GM23338 (cell line): ENCODE data around the gene KRTDAP. TPM values are rescaled to one million over a fixed set of nuclear protein-coding genes. Genes with fewer than 3 reads are reported as not detected.

Experiments used
- ATAC-seq: fragments of 200-7000 bp; cut with Tn5 transposase; 3 replicates; pipeline ENCODE4 v1.9.1; 2020
- DNase-seq: peaks from one replicate; pipeline ENCODE4 v3.0.0-alpha.2; 2015; ENCODE audit warnings: low spot score
- H2AFZ ChIP-seq: fragments of 200-600 bp; sonication (generic); 2 replicates; pipeline ENCODE4 v1.8.0; 2016; ENCODE audit warnings: antibody characterized with exemption, mild to moderate bottlenecking, moderate library complexity
- H3F3A ChIP-seq: fragments of 200-600 bp; sonication (generic); replicated peaks from 2 replicates; pipeline ENCODE4 v1.8.0; 2017; ENCODE audit warnings: antibody characterized with exemption, mixed run types, low read depth
- H3K27ac ChIP-seq: fragments of 200-600 bp; sonication (generic); 2 replicates; pipeline ENCODE4 v1.6.1; 2016; ENCODE audit warnings: low read depth
- H3K27me3 ChIP-seq: fragments of 200-600 bp; sonication (generic); 2 replicates; pipeline ENCODE4 v1.8.0; 2016; ENCODE audit warnings: mild to moderate bottlenecking, mixed run types, moderate library complexity; ENCODE audit not compliant: insufficient read depth
- H3K36me3 ChIP-seq: fragments of 200-600 bp; sonication (generic); 2 replicates; pipeline ENCODE4 v1.8.0; 2016; ENCODE audit warnings: mild to moderate bottlenecking; ENCODE audit not compliant: insufficient read depth
- H3K4me1 ChIP-seq: fragments of 200-600 bp; sonication (generic); 2 replicates; pipeline ENCODE4 v1.8.0; 2016; ENCODE audit warnings: mild to moderate bottlenecking, moderate library complexity; ENCODE audit not compliant: insufficient read depth
- H3K4me2 ChIP-seq: fragments of 200-600 bp; sonication (generic); 2 replicates; pipeline ENCODE4 v1.7.1; 2017; ENCODE audit warnings: mixed run types
- H3K4me3 ChIP-seq: fragments of 200-600 bp; sonication (generic); 2 replicates; pipeline ENCODE4 v1.6.1; 2016; ENCODE audit warnings: mixed run types
- H3K79me2 ChIP-seq: fragments of 200-600 bp; sonication (generic); replicated peaks from 2 replicates; pipeline ENCODE4 v1.8.0; 2017; ENCODE audit warnings: mild to moderate bottlenecking; ENCODE audit not compliant: insufficient read depth
- H3K9me2 ChIP-seq: fragments of 200-600 bp; sonication (generic); 2 replicates; pipeline ENCODE4 v1.8.0; 2017; ENCODE audit not compliant: insufficient read depth
- H4K20me1 ChIP-seq: fragments of 200-600 bp; sonication (generic); replicated peaks from 2 replicates; pipeline ENCODE4 v1.8.0; 2017; ENCODE audit warnings: mild to moderate bottlenecking; ENCODE audit not compliant: insufficient read depth
- H3K27ac Mint-ChIP-seq: 2 replicates; pipeline ENCODE4 v1.8.0; 2020; ENCODE audit warnings: inconsistent platforms, mild to moderate bottlenecking, moderate library complexity, mixed read lengths
- H3K27me3 Mint-ChIP-seq: 3 replicates; pipeline ENCODE4 v1.8.0; 2022; ENCODE audit warnings: low read depth, mild to moderate bottlenecking, moderate library complexity, mixed read lengths, inconsistent platforms; ENCODE audit not compliant: insufficient read depth, poor library complexity
- H3K36me3 Mint-ChIP-seq: 3 replicates; pipeline ENCODE4 v1.8.0; 2021; ENCODE audit warnings: low read depth, mild to moderate bottlenecking, inconsistent platforms, moderate library complexity, mixed read lengths
- H3K4me1 Mint-ChIP-seq: 3 replicates; pipeline ENCODE4 v1.8.0; 2020; ENCODE audit warnings: mild to moderate bottlenecking, inconsistent platforms, mixed read lengths
- H3K4me3 Mint-ChIP-seq: 3 replicates; pipeline ENCODE4 v1.8.0; 2021; ENCODE audit warnings: moderate library complexity, mild to moderate bottlenecking, inconsistent platforms, mixed read lengths
- H3K9me3 Mint-ChIP-seq: 3 replicates; pipeline ENCODE4 v1.8.0; 2020; ENCODE audit warnings: moderate library complexity, mild to moderate bottlenecking, inconsistent platforms, mixed read lengths
- CREB1 ChIP-seq: fragments of 250-450 bp; sonication (Bioruptor Pico); IDR thresholded peaks from 2 replicates; pipeline ENCODE4 v1.5.0; 2020; ENCODE audit warnings: low read depth, mild to moderate bottlenecking, moderate library complexity
- EZH2 ChIP-seq: fragments of 200-600 bp; sonication (generic); IDR thresholded peaks from one replicate; pipeline ENCODE4 v1.8.0; 2017; ENCODE audit warnings: antibody characterized with exemption, mild to moderate bottlenecking, low read depth; ENCODE audit not compliant: unreplicated experiment
- EZH2phosphoT487 ChIP-seq: fragments of 200-600 bp; sonication (generic); IDR thresholded peaks from one replicate; pipeline ENCODE4 v1.8.1; 2018; ENCODE audit warnings: antibody characterized with exemption; ENCODE audit not compliant: unreplicated experiment
- JUNB ChIP-seq: IDR thresholded peaks from one replicate; pipeline ENCODE4 v1.6.1; 2016; ENCODE audit warnings: antibody characterized with exemption; ENCODE audit not compliant: unreplicated experiment
- NANOG ChIP-seq: IDR thresholded peaks from 2 replicates; pipeline ENCODE4 v1.6.1; 2016; ENCODE audit warnings: antibody characterized with exemption, borderline replicate concordance
- ZNF114 ChIP-seq: fragments of 250-450 bp; sonication (Bioruptor Pico); IDR thresholded peaks from 2 replicates; pipeline ENCODE4 v1.5.0; 2020; ENCODE audit warnings: mild to moderate bottlenecking, moderate library complexity
- ZNF331 ChIP-seq: fragments of 250-450 bp; sonication (Bioruptor Pico); IDR thresholded peaks from 2 replicates; pipeline ENCODE4 v1.5.0; 2020; ENCODE audit warnings: low read depth, mild to moderate bottlenecking, moderate library complexity
- polyA plus RNA-seq: library from polyadenylated mRNA; unstranded; fragments of >200 nt; fragmentation: Nextera tagmentation; extraction: Ambion mirVana; gene quantifications from 2 replicates; pipeline ENCODE4 v1.2.1, GENCODE V29; 2016
- total RNA-seq: library from RNA; depleted of rRNA; stranded (reverse); fragments of >200 nt; shearing (Covaris generic); gene quantifications from 2 replicates; pipeline ENCODE4 v1.2.3, GENCODE V29; 2014
- TF ChIP-seq, protein P1 (sequence below): IDR thresholded peaks from 2 replicates; pipeline ENCODE4 v1.6.1; 2016; ENCODE audit warnings: antibody characterized with exemption
- TF ChIP-seq, protein P2 (sequence below), 2 experiments: fragments of 200-600 bp in 1 of 2; sonication (generic) in 1 of 2; conservative IDR thresholded peaks; 2 replicates each; pipeline versions ENCODE4 v1.5.1 to v1.6.1; 2016 to 2017; ENCODE audit warnings: antibody characterized with exemption in 2 of 2, low read depth in 2 of 2, mild to moderate bottlenecking in 2 of 2, moderate library complexity in 1 of 2
- TF ChIP-seq, protein P3 (sequence below): fragments of 250-450 bp; sonication (Bioruptor Pico); IDR thresholded peaks from 2 replicates; pipeline ENCODE4 v1.5.0; 2020; ENCODE audit warnings: mild to moderate bottlenecking, moderate library complexity

Gene KRTDAP
- total and polyA plus RNA-seq, 2 experiments from 2014 or later: 2.7 TPM; not detected in 1

DNA sequence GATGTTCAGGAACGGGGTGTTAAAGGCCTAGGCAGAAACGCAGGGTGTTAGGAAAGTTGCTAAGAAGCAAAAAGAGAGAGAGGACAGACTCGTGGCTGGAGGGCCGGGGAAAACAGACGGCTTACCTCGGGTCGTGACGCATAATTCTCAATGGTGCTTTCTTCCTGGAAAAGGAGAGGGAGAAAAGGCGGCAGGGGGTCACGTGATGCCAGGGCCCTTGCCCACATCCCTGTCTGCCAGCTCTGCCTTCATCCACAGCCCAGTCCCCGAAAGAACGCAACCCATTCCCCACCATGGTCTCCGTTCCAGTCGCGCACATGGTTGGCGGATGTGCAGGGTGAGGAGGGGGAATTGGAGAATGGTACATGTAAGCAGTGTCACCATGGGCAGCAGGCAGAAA lies 1.6 kb downstream of the KRTDAP start:
- Histone ChIP-seq H3F3A (no peaks in the 10 kb centered on the region), H3K27ac (no peak overlapping the region), H3K4me2 (no peak overlapping the region), H3K4me3 (no peak overlapping the region), H3K79me2 (no peaks in the 10 kb centered on the region), H3K4me1 (no peaks in the 10 kb centered on the region), H2AFZ (no peak overlapping the region), H3K36me3 (no peaks in the 10 kb centered on the region), H4K20me1 (no peaks in the 10 kb centered on the region), H3K27me3 (no peaks in the 10 kb centered on the region), H3K9me2 (no peaks in the 10 kb centered on the region)
- H3K27me3 Mint-ChIP-seq: peaks cover 7% of the 10 kb centered on the region
- H3K4me3 Mint-ChIP-seq: no peak overlapping the region
- H3K36me3 Mint-ChIP-seq: no peaks in the 10 kb centered on the region
- H3K9me3 Mint-ChIP-seq: no peaks in the 10 kb centered on the region; the same call in 2 of the 3 replicates
- no peak for TF ChIP-seq NANOG
- TF ChIP-seq ZNF331 (CRISPR knock-in tag): no peak
- DNase-seq (no peak), ATAC-seq (no peak)
- peaks cover 3% of the 10 kb centered on the region; the same call in 2 of the 3 replicates for H3K4me1 Mint-ChIP-seq
- no peak overlapping the region for H3K27ac Mint-ChIP-seq

DNA sequence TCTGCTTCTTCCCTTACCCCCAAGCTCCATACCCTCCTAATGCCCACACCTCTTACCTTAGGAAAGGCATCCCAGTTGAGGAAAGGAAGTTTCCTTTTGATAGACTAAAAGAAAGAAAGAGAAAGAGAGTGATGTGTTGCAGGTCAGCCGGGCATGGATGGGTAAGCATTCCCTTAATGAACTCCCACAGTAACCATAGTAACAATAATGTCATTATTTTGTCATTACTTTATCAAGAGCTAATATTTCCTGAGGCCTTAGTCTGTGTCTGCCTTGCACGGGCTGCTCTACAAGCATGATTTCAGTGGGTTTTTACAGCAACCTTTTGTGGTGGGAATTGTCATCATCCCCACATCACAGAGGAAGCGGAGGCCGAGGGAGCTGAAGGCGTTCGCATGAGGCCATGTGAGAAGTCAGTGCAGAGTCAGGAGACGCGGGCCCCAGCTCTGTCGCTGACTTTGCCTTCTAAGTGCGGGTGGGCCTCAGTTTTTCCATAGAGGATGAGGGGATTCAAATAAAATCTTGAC lies 2.5 kb downstream of the KRTDAP start:
- no peaks in the 10 kb centered on the region for H4K20me1 ChIP-seq
- no peak overlapping the region for H3K4me3 Mint-ChIP-seq
- H3K9me3 Mint-ChIP-seq: no peaks in the 10 kb centered on the region; the same call in 2 of the 3 replicates
- peaks cover 7% of the 10 kb centered on the region for H3K27me3 Mint-ChIP-seq
- H2AFZ ChIP-seq: no peak overlapping the region
- H3K4me1 Mint-ChIP-seq: peaks cover 3% of the 10 kb centered on the region; the same call in 2 of the 3 replicates
- H3K36me3 Mint-ChIP-seq: no peaks in the 10 kb centered on the region
- ATAC-seq (no peak), DNase-seq (no peak)
- no peak overlapping the region for H3K27ac ChIP-seq
- no peaks in the 10 kb centered on the region for H3K9me2 ChIP-seq
- H3K27ac Mint-ChIP-seq: no peak overlapping the region
- no peaks in the 10 kb centered on the region for H3F3A ChIP-seq
- no peak overlapping the region for H3K4me3 ChIP-seq
- no peaks in the 10 kb centered on the region for H3K4me1 ChIP-seq
- no peaks in the 10 kb centered on the region for H3K79me2 ChIP-seq
- no peaks in the 10 kb centered on the region for H3K36me3 ChIP-seq
- no peaks in the 10 kb centered on the region for H3K27me3 ChIP-seq
- H3K4me2 ChIP-seq: no peak overlapping the region
- TF ChIP-seq CREB1 (CRISPR knock-in tag) (no peak), ZNF331 (CRISPR knock-in tag) (no peak), NANOG (no peak), JUNB (no peak), EZH2 (no peak), ZNF114 (CRISPR knock-in tag) (no peak), EZH2phosphoT487 (no peak)
- TF ChIP-seq, protein P1, sequence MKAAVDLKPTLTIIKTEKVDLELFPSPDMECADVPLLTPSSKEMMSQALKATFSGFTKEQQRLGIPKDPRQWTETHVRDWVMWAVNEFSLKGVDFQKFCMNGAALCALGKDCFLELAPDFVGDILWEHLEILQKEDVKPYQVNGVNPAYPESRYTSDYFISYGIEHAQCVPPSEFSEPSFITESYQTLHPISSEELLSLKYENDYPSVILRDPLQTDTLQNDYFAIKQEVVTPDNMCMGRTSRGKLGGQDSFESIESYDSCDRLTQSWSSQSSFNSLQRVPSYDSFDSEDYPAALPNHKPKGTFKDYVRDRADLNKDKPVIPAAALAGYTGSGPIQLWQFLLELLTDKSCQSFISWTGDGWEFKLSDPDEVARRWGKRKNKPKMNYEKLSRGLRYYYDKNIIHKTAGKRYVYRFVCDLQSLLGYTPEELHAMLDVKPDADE: no peak
- TF ChIP-seq, protein P2, sequence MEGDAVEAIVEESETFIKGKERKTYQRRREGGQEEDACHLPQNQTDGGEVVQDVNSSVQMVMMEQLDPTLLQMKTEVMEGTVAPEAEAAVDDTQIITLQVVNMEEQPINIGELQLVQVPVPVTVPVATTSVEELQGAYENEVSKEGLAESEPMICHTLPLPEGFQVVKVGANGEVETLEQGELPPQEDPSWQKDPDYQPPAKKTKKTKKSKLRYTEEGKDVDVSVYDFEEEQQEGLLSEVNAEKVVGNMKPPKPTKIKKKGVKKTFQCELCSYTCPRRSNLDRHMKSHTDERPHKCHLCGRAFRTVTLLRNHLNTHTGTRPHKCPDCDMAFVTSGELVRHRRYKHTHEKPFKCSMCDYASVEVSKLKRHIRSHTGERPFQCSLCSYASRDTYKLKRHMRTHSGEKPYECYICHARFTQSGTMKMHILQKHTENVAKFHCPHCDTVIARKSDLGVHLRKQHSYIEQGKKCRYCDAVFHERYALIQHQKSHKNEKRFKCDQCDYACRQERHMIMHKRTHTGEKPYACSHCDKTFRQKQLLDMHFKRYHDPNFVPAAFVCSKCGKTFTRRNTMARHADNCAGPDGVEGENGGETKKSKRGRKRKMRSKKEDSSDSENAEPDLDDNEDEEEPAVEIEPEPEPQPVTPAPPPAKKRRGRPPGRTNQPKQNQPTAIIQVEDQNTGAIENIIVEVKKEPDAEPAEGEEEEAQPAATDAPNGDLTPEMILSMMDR (conservative IDR thresholded peaks at IDR 0.05; ENCODE audit: low read depth in 2 of 2): no peak
- TF ChIP-seq, protein P3, sequence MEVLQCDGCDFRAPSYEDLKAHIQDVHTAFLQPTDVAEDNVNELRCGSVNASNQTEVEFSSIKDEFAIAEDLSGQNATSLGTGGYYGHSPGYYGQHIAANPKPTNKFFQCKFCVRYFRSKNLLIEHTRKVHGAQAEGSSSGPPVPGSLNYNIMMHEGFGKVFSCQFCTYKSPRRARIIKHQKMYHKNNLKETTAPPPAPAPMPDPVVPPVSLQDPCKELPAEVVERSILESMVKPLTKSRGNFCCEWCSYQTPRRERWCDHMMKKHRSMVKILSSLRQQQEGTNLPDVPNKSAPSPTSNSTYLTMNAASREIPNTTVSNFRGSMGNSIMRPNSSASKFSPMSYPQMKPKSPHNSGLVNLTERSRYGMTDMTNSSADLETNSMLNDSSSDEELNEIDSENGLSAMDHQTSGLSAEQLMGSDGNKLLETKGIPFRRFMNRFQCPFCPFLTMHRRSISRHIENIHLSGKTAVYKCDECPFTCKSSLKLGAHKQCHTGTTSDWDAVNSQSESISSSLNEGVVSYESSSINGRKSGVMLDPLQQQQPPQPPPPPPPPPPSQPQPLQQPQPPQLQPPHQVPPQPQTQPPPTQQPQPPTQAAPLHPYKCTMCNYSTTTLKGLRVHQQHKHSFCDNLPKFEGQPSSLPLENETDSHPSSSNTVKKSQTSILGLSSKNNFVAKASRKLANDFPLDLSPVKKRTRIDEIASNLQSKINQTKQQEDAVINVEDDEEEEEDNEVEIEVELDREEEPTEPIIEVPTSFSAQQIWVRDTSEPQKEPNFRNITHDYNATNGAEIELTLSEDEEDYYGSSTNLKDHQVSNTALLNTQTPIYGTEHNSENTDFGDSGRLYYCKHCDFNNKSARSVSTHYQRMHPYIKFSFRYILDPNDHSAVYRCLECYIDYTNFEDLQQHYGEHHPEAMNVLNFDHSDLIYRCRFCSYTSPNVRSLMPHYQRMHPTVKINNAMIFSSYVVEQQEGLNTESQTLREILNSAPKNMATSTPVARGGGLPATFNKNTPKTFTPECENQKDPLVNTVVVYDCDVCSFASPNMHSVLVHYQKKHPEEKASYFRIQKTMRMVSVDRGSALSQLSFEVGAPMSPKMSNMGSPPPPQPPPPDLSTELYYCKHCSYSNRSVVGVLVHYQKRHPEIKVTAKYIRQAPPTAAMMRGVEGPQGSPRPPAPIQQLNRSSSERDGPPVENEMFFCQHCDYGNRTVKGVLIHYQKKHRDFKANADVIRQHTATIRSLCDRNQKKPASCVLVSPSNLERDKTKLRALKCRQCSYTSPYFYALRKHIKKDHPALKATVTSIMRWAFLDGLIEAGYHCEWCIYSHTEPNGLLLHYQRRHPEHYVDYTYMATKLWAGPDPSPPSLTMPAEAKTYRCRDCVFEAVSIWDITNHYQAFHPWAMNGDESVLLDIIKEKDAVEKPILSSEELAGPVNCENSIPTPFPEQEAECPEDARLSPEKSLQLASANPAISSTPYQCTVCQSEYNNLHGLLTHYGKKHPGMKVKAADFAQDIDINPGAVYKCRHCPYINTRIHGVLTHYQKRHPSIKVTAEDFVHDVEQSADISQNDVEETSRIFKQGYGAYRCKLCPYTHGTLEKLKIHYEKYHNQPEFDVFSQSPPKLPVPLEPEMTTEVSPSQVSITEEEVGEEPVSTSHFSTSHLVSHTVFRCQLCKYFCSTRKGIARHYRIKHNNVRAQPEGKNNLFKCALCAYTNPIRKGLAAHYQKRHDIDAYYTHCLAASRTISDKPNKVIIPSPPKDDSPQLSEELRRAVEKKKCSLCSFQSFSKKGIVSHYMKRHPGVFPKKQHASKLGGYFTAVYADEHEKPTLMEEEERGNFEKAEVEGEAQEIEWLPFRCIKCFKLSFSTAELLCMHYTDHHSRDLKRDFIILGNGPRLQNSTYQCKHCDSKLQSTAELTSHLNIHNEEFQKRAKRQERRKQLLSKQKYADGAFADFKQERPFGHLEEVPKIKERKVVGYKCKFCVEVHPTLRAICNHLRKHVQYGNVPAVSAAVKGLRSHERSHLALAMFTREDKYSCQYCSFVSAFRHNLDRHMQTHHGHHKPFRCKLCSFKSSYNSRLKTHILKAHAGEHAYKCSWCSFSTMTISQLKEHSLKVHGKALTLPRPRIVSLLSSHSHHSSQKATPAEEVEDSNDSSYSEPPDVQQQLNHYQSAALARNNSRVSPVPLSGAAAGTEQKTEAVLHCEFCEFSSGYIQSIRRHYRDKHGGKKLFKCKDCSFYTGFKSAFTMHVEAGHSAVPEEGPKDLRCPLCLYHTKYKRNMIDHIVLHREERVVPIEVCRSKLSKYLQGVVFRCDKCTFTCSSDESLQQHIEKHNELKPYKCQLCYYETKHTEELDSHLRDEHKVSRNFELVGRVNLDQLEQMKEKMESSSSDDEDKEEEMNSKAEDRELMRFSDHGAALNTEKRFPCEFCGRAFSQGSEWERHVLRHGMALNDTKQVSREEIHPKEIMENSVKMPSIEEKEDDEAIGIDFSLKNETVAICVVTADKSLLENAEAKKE (CRISPR knock-in tag): no peak
